IMR-90 (cell line): ENCODE measurements around the gene THRA. TPM values are rescaled to one million over a fixed set of nuclear protein-coding genes. Genes with fewer than 3 reads are reported as not detected.

Experiments
- ATAC-seq: fragments of 200-7000 bp; cut with Tn5 transposase; 2 replicates; pipeline ENCODE4 v1.9.1; 2020; ENCODE audit warnings: low read depth, mild to moderate bottlenecking, moderate library complexity
- BruUV-seq: library from RNA; stranded (reverse); fragments of 400-500 nt; replicated peaks from 2 replicates; lab custom pipeline; 2021; lab: Mats Ljungman, UMichigan
- CTCF ChIA-PET: fragments of 300-600 bp; formaldehyde crosslinking; extraction: SDS; loops from one replicate; lab custom pipeline; 2021; ENCODE audit warnings: antibody characterized with exemption; lab: Yijun Ruan, JAX
- POLR2A ChIA-PET: fragments of 300-600 bp; sonication (Branson Sonifier 250); formaldehyde crosslinking; loops from one replicate; lab custom pipeline; 2022; ENCODE audit warnings: antibody characterized with exemption; ENCODE audit not compliant: unreplicated experiment; lab: Charles Lee
- DNase-seq: peaks from one replicate; pipeline ENCODE4 v3.0.0; 2013
- H2AFZ ChIP-seq: replicated peaks from 2 replicates; pipeline ENCODE3; 2013; ENCODE audit warnings: low read length, mild to moderate bottlenecking; ENCODE audit not compliant: poor library complexity
- H2AK5ac ChIP-seq: 2 replicates; pipeline ENCODE4 v1.6.1; 2013; ENCODE audit warnings: low read depth, low read length, inconsistent platforms
- H2AK9ac ChIP-seq: replicated peaks from 2 replicates; pipeline ENCODE3; 2013; ENCODE audit warnings: mild to moderate bottlenecking, low read depth, low read length, moderate library complexity; ENCODE audit not compliant: poor library complexity
- H2BK120ac ChIP-seq: 2 replicates; pipeline ENCODE4 v1.6.1; 2013; ENCODE audit warnings: low read depth, low read length, inconsistent platforms
- H2BK15ac ChIP-seq: 3 replicates; pipeline ENCODE4 v1.6.1; 2013; ENCODE audit warnings: low read depth, low read length, inconsistent platforms
- H2BK20ac ChIP-seq: 2 replicates; pipeline ENCODE4 v1.6.1; 2013; ENCODE audit warnings: low read depth, mild to moderate bottlenecking, inconsistent platforms, low read length, moderate library complexity
- H2BK5ac ChIP-seq: 2 replicates; pipeline ENCODE4 v1.6.1; 2013; ENCODE audit warnings: mild to moderate bottlenecking, low read depth, low read length, inconsistent platforms; ENCODE audit not compliant: poor library complexity, severe bottlenecking
- H3K14ac ChIP-seq: replicated peaks from 2 replicates; pipeline ENCODE4 v1.6.1; 2013; ENCODE audit warnings: low read depth, low read length, inconsistent platforms
- H3K18ac ChIP-seq: 2 replicates; pipeline ENCODE4 v1.6.1; 2013; ENCODE audit warnings: low read depth, low read length, control low read depth
- H3K23ac ChIP-seq: 2 replicates; pipeline ENCODE4 v1.6.1; 2013; ENCODE audit warnings: low read depth, low read length, inconsistent platforms
- H3K27ac ChIP-seq: 2 replicates; pipeline ENCODE4 v1.5.1; 2013; ENCODE audit warnings: mild to moderate bottlenecking, control low read depth, low read length; ENCODE audit not compliant: insufficient read depth
- H3K27me3 ChIP-seq: 2 replicates; pipeline ENCODE4 v1.6.1; 2013; ENCODE audit warnings: low read length; ENCODE audit not compliant: control insufficient read depth, insufficient read depth
- H3K36me3 ChIP-seq: 2 replicates; pipeline ENCODE4 v1.6.1; 2013; ENCODE audit warnings: low read length, mixed read lengths; ENCODE audit not compliant: control insufficient read depth, insufficient read depth
- H3K4ac ChIP-seq: 2 replicates; pipeline ENCODE4 v1.6.1; 2013; ENCODE audit warnings: low read depth, low read length, inconsistent platforms
- H3K4me1 ChIP-seq: 2 replicates; pipeline ENCODE4 v1.6.1; 2013; ENCODE audit warnings: low read length, mixed read lengths; ENCODE audit not compliant: control insufficient read depth, insufficient read depth
- H3K4me2 ChIP-seq: 2 replicates; pipeline ENCODE4 v1.6.1; 2013; ENCODE audit warnings: low read depth, mild to moderate bottlenecking, control low read depth, low read length, moderate library complexity
- H3K4me3 ChIP-seq: 2 replicates; pipeline ENCODE4 v1.5.1; 2013; ENCODE audit warnings: low read depth, mild to moderate bottlenecking, control low read depth, low read length, moderate library complexity; ENCODE audit not compliant: insufficient read depth
- H3K56ac ChIP-seq: 2 replicates; pipeline ENCODE4 v1.6.1; 2013; ENCODE audit warnings: low read length, inconsistent platforms; ENCODE audit not compliant: insufficient read depth; ENCODE audit errors: extremely low read depth
- H3K79me1 ChIP-seq, 2 experiments: 2 replicates each; pipeline ENCODE4 v1.6.1; 2013; ENCODE audit warnings: low read length in 2 of 2, inconsistent platforms in 1 of 2, low read depth in 1 of 2
- H3K9ac ChIP-seq: 2 replicates; pipeline ENCODE4 v1.6.1; 2013; ENCODE audit warnings: low read depth, low read length, control low read depth
- H3K9me1 ChIP-seq: 2 replicates; pipeline ENCODE4 v1.6.1; 2013; ENCODE audit warnings: low read length, inconsistent platforms; ENCODE audit not compliant: insufficient read depth
- H3K9me3 ChIP-seq: 2 replicates; pipeline ENCODE4 v1.6.1; 2013; ENCODE audit warnings: low read length; ENCODE audit not compliant: control insufficient read depth, insufficient read depth
- H4K20me1 ChIP-seq: 2 replicates; pipeline ENCODE4 v1.6.1; 2013; ENCODE audit warnings: low read length, inconsistent platforms; ENCODE audit not compliant: insufficient read depth
- H4K5ac ChIP-seq: 2 replicates; pipeline ENCODE4 v1.6.1; 2013; ENCODE audit warnings: mild to moderate bottlenecking, low read depth, low read length, control low read depth
- H4K8ac ChIP-seq, 2 experiments: 2 replicates each; pipeline ENCODE4 v1.6.1; 2013; ENCODE audit warnings: low read depth in 2 of 2, low read length in 2 of 2, control low read depth in 1 of 2, inconsistent platforms in 1 of 2
- H4K91ac ChIP-seq: 2 replicates; pipeline ENCODE4 v1.6.1; 2013; ENCODE audit warnings: low read depth, low read length, inconsistent platforms; ENCODE audit not compliant: insufficient read depth
- BHLHE40 ChIP-seq: fragments of 150-350 bp; IDR thresholded peaks from 2 replicates; pipeline ENCODE4 v1.6.1; 2016; ENCODE audit warnings: mild to moderate bottlenecking, low read depth, low read length
- CHD1 ChIP-seq: IDR thresholded peaks from 2 replicates; pipeline ENCODE4 v1.6.1; 2012; ENCODE audit warnings: low read depth, low read length, improper control_type of control experiment
- FOS ChIP-seq: fragments of 150-350 bp; IDR thresholded peaks from 2 replicates; pipeline ENCODE4 v1.6.1; 2016; ENCODE audit warnings: low read depth, low read length
- MAFK ChIP-seq: IDR thresholded peaks from 2 replicates; pipeline ENCODE4 v1.6.1; 2012; ENCODE audit warnings: low read depth, low read length, improper control_type of control experiment
- MAZ ChIP-seq: IDR thresholded peaks from 2 replicates; pipeline ENCODE4 v1.6.1; 2012; ENCODE audit warnings: low read depth, mild to moderate bottlenecking, low read length, improper control_type of control experiment, moderate library complexity, borderline replicate concordance
- MXI1 ChIP-seq: IDR thresholded peaks from 2 replicates; pipeline ENCODE4 v1.6.1; 2012; ENCODE audit warnings: low read depth, mild to moderate bottlenecking, low read length, moderate library complexity, borderline replicate concordance
- RCOR1 ChIP-seq: IDR thresholded peaks from 2 replicates; pipeline ENCODE4 v1.6.1; 2012; ENCODE audit warnings: mild to moderate bottlenecking, low read length, improper control_type of control experiment; ENCODE audit not compliant: insufficient replicate concordance
- WGBS, 2 experiments: methylation state at CpG; one replicate each; pipeline versions ENCODE4 v1.1.5 to v1.1.7; 2013; ENCODE audit warnings: missing lambda C conversion rate in 2 of 2; ENCODE audit not compliant: insufficient read length in 1 of 2; ENCODE audit errors: extremely low coverage in 2 of 2; 5-methylcytosine and 5-hydroxymethylcytosine counted together
- dilution Hi-C: fragments of 300-500 bp; cut with HindIII; formaldehyde crosslinking; loops from one replicate; pipeline ENCODE4 v1.14.3; 2018; ENCODE audit warnings: low sequenced_read_pairs; ENCODE audit not compliant: unreplicated experiment
- in situ Hi-C: fragments of 300-500 bp; cut with MboI; formaldehyde crosslinking; loops from 3 replicates; pipeline ENCODE4 v1.14.3; 2019; ENCODE audit warnings: low sequenced_read_pairs, inconsistent platforms, mixed read lengths
- intact Hi-C: fragments of 100-400 bp; cut with micrococcal nuclease; formaldehyde crosslinking; loops from 2 replicates; pipeline ENCODE4 v1.10.0; 2022
- polyA plus RNA-seq, 3 experiments: library from polyadenylated mRNA; depleted of rRNA; stranded (reverse); fragments of >200 nt; gene quantifications; 2 replicates each; pipeline ENCODE4 v1.2.3, GENCODE V29; 2012; ENCODE audit warnings: low replicate concordance in 1 of 3
- total RNA-seq: library from RNA; depleted of rRNA; stranded (reverse); fragments of >200 nt; gene quantifications from 2 replicates; pipeline ENCODE4 v1.2.3, GENCODE V29; 2012
- TF ChIP-seq, protein P1 (sequence below): conservative IDR thresholded peaks from 2 replicates; pipeline ENCODE4 v1.5.1; 2012; ENCODE audit warnings: mild to moderate bottlenecking, low read depth, low read length, improper control_type of control experiment

Gene THRA
- total and polyA plus RNA-seq, 2 of the 4 experiments (the other 2 are of a cell fraction) = 22.0 to 23.4 TPM

- no peak overlapping the region for H2BK20ac ChIP-seq
- no peak overlapping the region for H3K56ac ChIP-seq
- TF ChIP-seq BHLHE40 = no peak
- TF ChIP-seq MXI1 = no peak
- TF ChIP-seq CHD1 = no peak
- TF ChIP-seq, protein P1, sequence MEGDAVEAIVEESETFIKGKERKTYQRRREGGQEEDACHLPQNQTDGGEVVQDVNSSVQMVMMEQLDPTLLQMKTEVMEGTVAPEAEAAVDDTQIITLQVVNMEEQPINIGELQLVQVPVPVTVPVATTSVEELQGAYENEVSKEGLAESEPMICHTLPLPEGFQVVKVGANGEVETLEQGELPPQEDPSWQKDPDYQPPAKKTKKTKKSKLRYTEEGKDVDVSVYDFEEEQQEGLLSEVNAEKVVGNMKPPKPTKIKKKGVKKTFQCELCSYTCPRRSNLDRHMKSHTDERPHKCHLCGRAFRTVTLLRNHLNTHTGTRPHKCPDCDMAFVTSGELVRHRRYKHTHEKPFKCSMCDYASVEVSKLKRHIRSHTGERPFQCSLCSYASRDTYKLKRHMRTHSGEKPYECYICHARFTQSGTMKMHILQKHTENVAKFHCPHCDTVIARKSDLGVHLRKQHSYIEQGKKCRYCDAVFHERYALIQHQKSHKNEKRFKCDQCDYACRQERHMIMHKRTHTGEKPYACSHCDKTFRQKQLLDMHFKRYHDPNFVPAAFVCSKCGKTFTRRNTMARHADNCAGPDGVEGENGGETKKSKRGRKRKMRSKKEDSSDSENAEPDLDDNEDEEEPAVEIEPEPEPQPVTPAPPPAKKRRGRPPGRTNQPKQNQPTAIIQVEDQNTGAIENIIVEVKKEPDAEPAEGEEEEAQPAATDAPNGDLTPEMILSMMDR = no peak
- TF ChIP-seq MAFK = no peak
- no peak for TF ChIP-seq MAZ
- TF ChIP-seq RCOR1 = no peak
- TF ChIP-seq FOS = no peak
- WGBS, 2 experiments = no CpG with 5 or more reads among the region's 8 CpGs
- H3K14ac ChIP-seq = no peak overlapping the region
- intact Hi-C loops (no loop called here), in situ Hi-C loops (no loop called here), dilution Hi-C loops (no loop called here)
- H4K20me1 ChIP-seq = peaks cover 14% of the 10 kb centered on the region; the same call in 1 of the 2 replicates
- H3K4me1 ChIP-seq = peaks cover 15% of the 10 kb centered on the region
- H2BK5ac ChIP-seq = no peak overlapping the region
- no peaks in the 10 kb centered on the region for H3K27me3 ChIP-seq
- peak overlapping the region; percentile 78 for H2AK9ac ChIP-seq
- ChIA-PET POLR2A (interaction anchor here (0.5 kb wide), 1 partner anchor 39 kb away, joined by 3 read pairs; no protein-coding TSS in a partner anchor), CTCF (no interaction called here)
- no peak overlapping the region for H2AK5ac ChIP-seq
- no peaks in the 10 kb centered on the region for H3K9me3 ChIP-seq
- H4K91ac ChIP-seq = no peak overlapping the region
- DNase-seq (no peak), ATAC-seq (no peak)
- no peak overlapping the region for H2BK15ac ChIP-seq
- H3K36me3 ChIP-seq = no peaks in the 10 kb centered on the region
- no peak overlapping the region for H3K9ac ChIP-seq
- H3K4ac ChIP-seq = no peak overlapping the region
- H3K79me1 ChIP-seq = peaks cover 14 to 22% of the 10 kb centered on the region in 2 experiments
- no peak overlapping the region for H3K18ac ChIP-seq
- no peak overlapping the region for H2AFZ ChIP-seq
- H3K27ac ChIP-seq = no peak overlapping the region
- no peak overlapping the region for H4K5ac ChIP-seq
- BruUV-seq = no TSS peak
- H3K23ac ChIP-seq = no peak overlapping the region
- no peak overlapping the region for H3K4me3 ChIP-seq
- H3K9me1 ChIP-seq = peaks cover 11% of the 10 kb centered on the region; the same call in 1 of the 2 replicates
- no peak overlapping the region for H3K4me2 ChIP-seq
- H4K8ac ChIP-seq = no peak overlapping the region
- H2BK120ac ChIP-seq = no peak overlapping the region
These were observed 2.9 kb upstream of the THRA start for GRCh38 chr17:40059729-40060475.
